ENCODE data around the gene UBALD1.

The UBALD1 gene

GRCh38 chr16:4588961-4589360, 25.7 kb downstream of the UBALD1 start:
- no peak for TF ChIP-seq CTCF (conservative IDR thresholded peaks at IDR 0.05; ENCODE audit: control insufficient read depth, insufficient read depth, low read depth, low read length)
- no peak for DNase-seq (ENCODE audit: low read depth)
- no peak overlapping the region for H3K4me3 ChIP-seq (ENCODE audit: control insufficient read depth, low read depth, low read length)

- DNase-seq (ENCODE audit: low read depth), result no peak
- no peak for TF ChIP-seq CTCF (conservative IDR thresholded peaks at IDR 0.05; ENCODE audit: control insufficient read depth, insufficient read depth, low read depth, low read length)
- H3K4me3 ChIP-seq (ENCODE audit: control insufficient read depth, low read depth, low read length), result no peak overlapping the region
Observed at GRCh38 chr16:4588386-4588785, 26.3 kb downstream of the UBALD1 start.

GRCh38 chr16:4586291-4586690, 28.4 kb downstream of the UBALD1 start:
- no peak overlapping the region for H3K4me3 ChIP-seq (ENCODE audit: control insufficient read depth, low read depth, low read length)
- TF ChIP-seq CTCF (conservative IDR thresholded peaks at IDR 0.05; ENCODE audit: control insufficient read depth, insufficient read depth, low read depth, low read length), result no peak
- no peak for DNase-seq (ENCODE audit: low read depth)

- no peak for DNase-seq (ENCODE audit: low read depth)
- no peak for TF ChIP-seq CTCF (conservative IDR thresholded peaks at IDR 0.05; ENCODE audit: control insufficient read depth, insufficient read depth, low read depth, low read length)
- no peak overlapping the region for H3K4me3 ChIP-seq (ENCODE audit: control insufficient read depth, low read depth, low read length)
Observed at GRCh38 chr16:4583906-4584305, 30.8 kb downstream of the UBALD1 start.

GRCh38 chr16:4580250-4580649, 34.4 kb downstream of the UBALD1 start:
- TF ChIP-seq CTCF (conservative IDR thresholded peaks at IDR 0.05; ENCODE audit: control insufficient read depth, insufficient read depth, low read depth, low read length), result no peak
- H3K4me3 ChIP-seq (ENCODE audit: control insufficient read depth, low read depth, low read length), result no peak overlapping the region
- DNase-seq (ENCODE audit: low read depth), result peak; percentile 22

GRCh38 chr16:4578961-4579530, 35.6 kb downstream of the UBALD1 start:
- DNase-seq (ENCODE audit: low read depth), result no peak
- no peak for TF ChIP-seq CTCF (conservative IDR thresholded peaks at IDR 0.05; ENCODE audit: control insufficient read depth, insufficient read depth, low read depth, low read length)
- no peak overlapping the region for H3K4me3 ChIP-seq (ENCODE audit: control insufficient read depth, low read depth, low read length)

- no peak overlapping the region for H3K4me3 ChIP-seq (ENCODE audit: control insufficient read depth, low read depth, low read length)
- no peak for DNase-seq (ENCODE audit: low read depth)
- no peak for TF ChIP-seq CTCF (conservative IDR thresholded peaks at IDR 0.05; ENCODE audit: control insufficient read depth, insufficient read depth, low read depth, low read length)
Observed at GRCh38 chr16:4576008-4576407, 38.7 kb downstream of the UBALD1 start.
